ENCODE data around the gene ACHE.

DNA sequence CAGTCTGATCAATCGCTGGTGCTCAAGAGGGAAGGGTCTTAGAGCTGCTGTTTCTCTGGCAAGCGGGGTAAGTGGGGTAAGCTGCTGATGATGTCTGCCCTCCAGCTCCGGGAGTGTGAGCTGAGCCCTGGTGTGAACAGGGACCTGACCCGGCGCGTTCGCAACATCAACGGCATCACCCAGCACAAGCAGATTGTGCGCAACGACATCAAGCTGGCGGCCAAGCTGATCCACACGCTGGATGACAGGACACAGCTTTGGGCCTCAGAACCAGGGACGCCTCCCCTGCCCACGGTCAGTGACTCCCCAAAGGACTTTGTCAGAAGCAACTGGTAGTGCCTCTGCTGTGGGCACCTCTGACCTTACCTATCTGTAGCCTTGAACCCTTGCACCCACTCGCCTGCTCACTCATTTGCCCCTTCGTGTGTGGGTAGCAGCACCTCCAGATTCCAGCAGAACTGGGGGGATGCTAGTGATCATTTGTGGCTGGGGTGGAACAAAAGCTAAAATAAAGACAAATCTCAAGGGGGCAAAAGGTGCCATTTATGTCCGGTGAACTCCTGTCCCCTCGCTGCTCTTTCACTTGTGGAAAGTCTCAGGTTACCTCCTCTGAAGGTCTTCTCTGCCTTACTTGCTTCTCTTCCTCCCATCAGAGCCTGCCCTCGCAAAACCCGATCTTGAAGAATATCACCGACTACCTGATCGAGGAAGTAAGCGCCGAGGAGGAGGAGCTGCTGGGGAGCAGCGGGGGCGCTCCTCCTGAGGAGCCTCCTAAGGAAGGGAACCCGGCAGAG is 9.3 kb downstream of the ACHE start:
- TF ChIP-seq EZH2 (IDR thresholded peaks at IDR 0.05; ENCODE audit: insufficient read depth, poor library complexity, severe bottlenecking), result no peak
- no peak for TF ChIP-seq EZH2phosphoT487 (IDR thresholded peaks at IDR 0.05; ENCODE audit: insufficient read depth, low read depth)
